ENCODE data around the gene CCDC14. TPM values are rescaled to one million over a fixed set of nuclear protein-coding genes. Genes with fewer than 3 reads are reported as not detected.
"Not testable (repeated sequence)": the region's sequence is repeated elsewhere in the genome, so short reads cannot be mapped to it uniquely, and the experiment has no call there.

Gene CCDC14
- total and polyA plus RNA-seq, 12 donors: 5.8 to 18.9 (median 7.2) TPM

DNA sequence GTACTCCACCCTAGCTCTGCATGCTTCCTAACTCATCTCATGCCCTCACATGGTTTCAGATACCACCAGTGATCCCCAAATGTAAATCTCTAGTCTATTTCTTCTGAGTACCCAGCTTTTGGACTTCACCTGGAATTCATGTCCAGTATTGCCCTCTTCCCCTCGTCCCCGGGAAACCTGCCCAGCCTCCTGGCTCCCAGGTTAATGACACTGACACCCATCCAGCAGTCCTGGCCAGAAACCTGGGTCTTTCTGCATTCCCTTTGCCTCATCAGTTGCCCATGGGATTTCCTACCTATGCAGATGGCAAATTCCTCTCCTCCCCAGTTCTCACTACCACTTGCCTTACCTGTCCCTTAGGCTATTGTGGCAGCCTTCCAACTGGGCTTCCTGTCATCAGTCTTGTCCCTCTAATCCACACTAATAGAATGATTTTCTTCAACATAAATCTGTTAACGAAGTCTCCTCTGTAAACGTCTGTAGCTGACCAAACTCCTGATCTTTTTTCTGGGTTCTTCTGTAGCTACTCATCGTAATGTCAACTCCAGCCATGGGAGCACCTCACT, 61.6 kb downstream of the CCDC14 start:
- 85 to 87% methylated on average over 5 of the region's 5 CpGs for WGBS, 2 donors
- intact Hi-C loops (cut with DNase I): no loop called here
- DNase-seq (no peak), ATAC-seq (no peak)
- H3K36me3 ChIP-seq: no peaks in the 10 kb centered on the region
- H3K4me3 ChIP-seq: no peak overlapping the region
- no peak overlapping the region for H3K27ac ChIP-seq
- H3K4me1 ChIP-seq: no peaks in the 10 kb centered on the region
- H3K27me3 ChIP-seq: no peaks in the 10 kb centered on the region
- peaks cover 0 to 3% (median 0%) of the 10 kb centered on the region in 11 donors for H3K9me3 ChIP-seq
- TF ChIP-seq, protein P1, sequence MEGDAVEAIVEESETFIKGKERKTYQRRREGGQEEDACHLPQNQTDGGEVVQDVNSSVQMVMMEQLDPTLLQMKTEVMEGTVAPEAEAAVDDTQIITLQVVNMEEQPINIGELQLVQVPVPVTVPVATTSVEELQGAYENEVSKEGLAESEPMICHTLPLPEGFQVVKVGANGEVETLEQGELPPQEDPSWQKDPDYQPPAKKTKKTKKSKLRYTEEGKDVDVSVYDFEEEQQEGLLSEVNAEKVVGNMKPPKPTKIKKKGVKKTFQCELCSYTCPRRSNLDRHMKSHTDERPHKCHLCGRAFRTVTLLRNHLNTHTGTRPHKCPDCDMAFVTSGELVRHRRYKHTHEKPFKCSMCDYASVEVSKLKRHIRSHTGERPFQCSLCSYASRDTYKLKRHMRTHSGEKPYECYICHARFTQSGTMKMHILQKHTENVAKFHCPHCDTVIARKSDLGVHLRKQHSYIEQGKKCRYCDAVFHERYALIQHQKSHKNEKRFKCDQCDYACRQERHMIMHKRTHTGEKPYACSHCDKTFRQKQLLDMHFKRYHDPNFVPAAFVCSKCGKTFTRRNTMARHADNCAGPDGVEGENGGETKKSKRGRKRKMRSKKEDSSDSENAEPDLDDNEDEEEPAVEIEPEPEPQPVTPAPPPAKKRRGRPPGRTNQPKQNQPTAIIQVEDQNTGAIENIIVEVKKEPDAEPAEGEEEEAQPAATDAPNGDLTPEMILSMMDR (IDR thresholded peaks at IDR 0.05): no peak

DNA sequence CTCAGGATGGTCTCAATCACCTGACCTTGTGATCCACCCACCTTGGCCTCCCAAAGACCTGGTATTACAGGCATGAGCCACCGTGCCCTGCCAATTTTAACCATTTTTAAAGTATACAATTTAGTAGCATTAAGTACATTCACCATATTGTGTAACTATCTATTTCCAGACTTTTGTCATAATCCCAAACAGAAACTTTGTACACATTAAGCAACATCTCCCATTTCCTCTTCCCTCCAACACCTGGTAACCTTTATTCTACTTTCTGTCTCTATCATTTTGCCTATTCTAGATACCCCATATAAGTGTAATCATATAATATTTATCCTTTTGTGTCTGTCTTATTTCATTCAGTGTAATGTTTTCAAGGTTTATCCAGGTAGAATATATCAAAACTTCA, 68.0 kb downstream of the CCDC14 start:
- Histone ChIP-seq H3K9me3 (peaks cover 0 to 32% (median 5%) of the 10 kb centered on the region in 11 donors), H3K4me1 (no peaks in the 10 kb centered on the region), H3K27me3 (no peaks in the 10 kb centered on the region), H3K4me3 (no peak overlapping the region), H3K27ac (no peak overlapping the region), H3K36me3 (no peaks in the 10 kb centered on the region)
- DNase-seq (no peak), ATAC-seq (no peak)
- intact Hi-C loops (cut with DNase I): no loop called here
- TF ChIP-seq, protein P1 (IDR thresholded peaks at IDR 0.05): no peak
- 88 to 89% methylated on average over 1 of the region's 1 CpG for WGBS, 2 donors

DNA sequence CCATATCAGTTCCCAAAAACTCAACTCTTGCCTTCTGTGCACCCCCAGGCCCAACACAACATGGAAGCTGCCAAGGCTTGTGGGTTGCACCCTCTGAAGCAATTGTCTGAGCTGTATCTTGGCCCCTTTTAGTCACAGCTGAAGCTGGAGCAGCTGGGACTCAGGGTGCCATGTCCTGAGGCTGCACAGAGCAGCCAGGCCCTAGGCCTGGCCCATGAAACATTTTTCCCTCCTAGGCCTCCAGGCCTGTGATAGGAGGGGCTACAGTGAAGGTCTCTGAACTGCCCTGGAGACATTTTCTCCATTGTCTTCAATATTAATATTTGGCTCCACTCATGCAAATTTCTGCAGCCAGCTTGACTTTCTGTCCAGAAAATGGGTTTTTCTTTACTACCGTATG, 68.8 kb downstream of the CCDC14 start:
- TF ChIP-seq, protein P1 (IDR thresholded peaks at IDR 0.05): no peak

DNA sequence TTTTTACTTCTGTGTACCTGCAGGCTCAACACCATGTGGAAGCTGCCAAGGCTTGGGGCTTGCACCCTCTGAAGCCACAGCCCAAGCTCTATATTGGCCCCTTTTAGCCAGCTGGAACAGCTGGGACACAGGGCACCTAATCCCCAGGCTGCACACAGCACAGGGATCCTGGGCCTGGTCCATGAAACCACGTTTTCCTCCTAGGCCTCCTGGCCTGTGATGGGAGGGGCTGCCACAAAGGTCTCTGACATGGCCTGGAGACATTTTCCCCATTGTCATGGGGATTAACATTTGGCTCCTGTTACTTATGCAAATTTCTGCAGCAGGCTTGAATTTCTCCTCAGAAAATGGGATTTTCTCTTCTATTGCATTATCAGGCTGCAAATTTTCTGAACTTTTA, 70.0 kb downstream of the CCDC14 start:
- Histone ChIP-seq H3K27me3 (peaks cover 0 to 16% (median 0%) of the 10 kb centered on the region in 7 donors), H3K9me3 (peaks cover 0 to 35% (median 5%) of the 10 kb centered on the region in 11 donors)
- WGBS, 2 donors: 17 to 49% methylated on average over 1 of the region's 1 CpG
- ATAC-seq; H3K27ac ChIP-seq; DNase-seq; H3K4me3 ChIP-seq; H3K36me3 ChIP-seq; H3K4me1 ChIP-seq; intact Hi-C loops (cut with DNase I): not testable (repeated sequence)

More for the DNA sequence above, 68.8 kb downstream of the CCDC14 start:
- H3K27me3 ChIP-seq: peaks cover 0 to 6% (median 0%) of the 10 kb centered on the region in 7 donors
- H3K4me3 ChIP-seq: no peak overlapping the region
- DNase-seq: no peak
- WGBS, 2 donors: 0 to 48% methylated on average over 1 of the region's 1 CpG
- peaks cover 0 to 34% (median 5%) of the 10 kb centered on the region in 11 donors for H3K9me3 ChIP-seq
- no peak for ATAC-seq
- no peak overlapping the region for H3K27ac ChIP-seq
- H3K4me1 ChIP-seq: no peaks in the 10 kb centered on the region
- intact Hi-C loops (cut with DNase I): no loop called here
- H3K36me3 ChIP-seq: no peaks in the 10 kb centered on the region

DNA sequence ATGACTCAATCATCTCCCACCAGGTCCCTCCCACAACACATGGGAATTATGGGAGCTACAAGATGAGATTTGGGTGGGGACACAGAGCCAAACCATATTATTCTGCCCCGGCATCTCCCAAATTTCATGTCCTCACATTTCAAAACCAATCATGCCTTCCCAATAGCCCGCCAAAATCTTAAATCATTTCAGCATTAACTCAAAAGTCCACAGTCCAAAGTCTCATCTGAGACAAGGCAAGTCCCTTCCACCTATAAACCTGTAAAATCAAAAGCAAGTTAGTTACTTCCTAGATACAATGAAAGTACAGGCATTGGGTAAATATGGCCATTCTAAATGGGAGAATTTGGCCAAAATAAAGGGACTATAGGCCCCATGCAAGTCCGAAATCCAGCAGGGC, 70.9 kb downstream of the CCDC14 start:
- H3K27ac ChIP-seq; DNase-seq; ATAC-seq; H3K4me1 ChIP-seq; H3K36me3 ChIP-seq; H3K4me3 ChIP-seq; intact Hi-C loops (cut with DNase I): not testable (repeated sequence)
- Histone ChIP-seq H3K9me3 (peaks cover 0 to 35% (median 5%) of the 10 kb centered on the region in 11 donors), H3K27me3 (peaks cover 0 to 24% (median 0%) of the 10 kb centered on the region in 7 donors)
- WGBS, 2 donors: 89 to 100% methylated on average over 3 of the region's 3 CpGs
